Tongue (tissue), 2 donors: ENCODE measurements around the gene ARHGEF37. TPM values are rescaled to one million over a fixed set of nuclear protein-coding genes. Genes with fewer than 3 reads are reported as not detected.

ENCODE experiments used
- DNase-seq: peaks from one replicate; pipeline ENCODE4 v3.0.0-alpha.2; 2015
- total RNA-seq: library from RNA; depleted of rRNA; stranded (reverse); fragments of >200 nt; gene quantifications from one replicate; pipeline ENCODE4 v1.2.3, GENCODE V29; 2014

Gene ARHGEF37
- total RNA-seq, 1 donor from 2014 or later, result 5.5 TPM

DNA sequence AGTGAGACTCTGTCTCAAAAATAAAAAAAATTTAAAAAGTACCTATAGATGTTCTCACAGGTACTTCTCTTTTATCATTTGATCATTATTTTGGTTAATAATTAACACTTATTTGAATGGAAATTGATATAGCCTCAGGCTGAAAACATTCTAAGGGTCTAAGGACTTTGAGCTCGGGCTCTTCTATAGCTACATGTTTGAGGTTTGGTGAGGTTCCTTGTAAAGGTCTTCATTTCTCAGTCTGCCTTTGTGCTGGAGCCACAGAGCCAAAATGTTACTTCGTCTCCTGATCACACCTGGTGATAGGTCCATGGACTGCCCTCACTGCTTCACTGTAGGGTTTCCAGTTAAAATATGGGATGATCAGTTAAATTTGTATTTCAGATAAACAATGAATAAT is 22.6 kb downstream of the ARHGEF37 start:
- no peak for DNase-seq

GRCh38 chr5:149604321-149604720 is 23.0 kb downstream of the ARHGEF37 start:
- no peak for DNase-seq

GRCh38 chr5:149605354-149605997 is 24.2 kb downstream of the ARHGEF37 start:
- DNase-seq, result no peak

DNA sequence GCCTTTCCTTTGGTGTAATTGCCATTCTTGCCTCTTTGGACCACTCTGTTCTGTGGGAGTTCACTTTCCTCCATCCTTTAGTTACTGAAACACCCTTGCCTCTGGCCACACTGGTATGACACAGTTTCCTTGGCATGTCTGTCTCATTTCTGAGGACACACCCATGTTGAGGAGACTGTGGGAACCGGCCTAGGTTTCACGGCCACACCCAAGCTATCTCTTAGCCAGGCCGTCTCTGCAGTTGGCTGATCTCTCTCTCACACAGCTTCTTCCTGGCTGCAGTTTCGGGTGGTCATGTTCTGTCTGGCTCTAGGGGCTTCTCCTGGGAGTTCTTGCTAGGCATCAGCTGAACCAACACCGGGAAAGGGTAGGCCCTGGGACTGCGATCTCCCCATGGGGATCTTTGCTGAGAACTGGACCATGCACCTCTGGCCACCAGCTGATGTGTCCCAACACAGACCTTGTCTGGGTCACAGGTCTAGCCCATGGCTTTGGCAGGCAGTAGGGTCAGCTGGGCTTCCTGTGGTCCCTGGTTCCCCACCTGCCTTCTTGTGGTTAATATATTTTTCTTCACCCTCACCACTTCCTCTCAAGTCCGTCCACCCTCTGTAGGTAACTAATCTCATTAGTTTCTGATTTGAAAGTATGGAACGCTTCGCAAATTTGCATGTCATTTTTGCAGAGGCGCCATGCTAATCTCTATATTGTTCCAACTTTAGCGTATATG is 24.9 kb downstream of the ARHGEF37 start:
- DNase-seq, result peak; percentile 56

- DNase-seq, result no peak
These were observed 27.7 kb downstream of the ARHGEF37 start for GRCh38 chr5:149608936-149609545.

DNA sequence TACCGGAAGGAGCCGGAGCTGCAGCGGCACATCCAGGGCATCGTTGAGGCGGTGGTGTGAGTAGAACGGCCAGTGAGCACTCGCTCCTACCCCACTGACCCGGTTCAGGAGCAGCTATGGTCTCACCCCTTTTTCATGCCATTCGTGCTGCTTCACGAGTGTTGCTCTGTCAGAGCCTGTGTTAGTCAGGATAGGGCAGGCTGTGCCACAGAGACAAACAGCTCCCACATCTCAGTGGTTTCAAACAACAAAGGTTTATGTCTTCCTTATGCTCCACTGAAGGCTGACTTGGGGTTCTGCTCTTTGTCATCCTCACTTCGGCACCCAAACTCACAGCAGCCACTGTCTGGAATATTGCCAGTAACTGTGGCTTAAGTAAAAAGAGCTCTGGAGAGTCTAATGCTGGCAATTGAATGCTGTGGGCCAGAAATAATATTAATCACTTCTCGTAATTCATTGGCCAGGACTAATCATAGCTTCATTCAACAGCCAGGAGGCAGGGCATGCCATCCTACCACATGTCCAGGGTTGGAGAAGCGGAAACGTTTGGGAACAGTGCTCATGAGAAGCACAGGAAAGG is 28.4 kb downstream of the ARHGEF37 start:
- no peak for DNase-seq

GRCh38 chr5:149610589-149611255 is 29.4 kb downstream of the ARHGEF37 start:
- DNase-seq, result no peak

DNA sequence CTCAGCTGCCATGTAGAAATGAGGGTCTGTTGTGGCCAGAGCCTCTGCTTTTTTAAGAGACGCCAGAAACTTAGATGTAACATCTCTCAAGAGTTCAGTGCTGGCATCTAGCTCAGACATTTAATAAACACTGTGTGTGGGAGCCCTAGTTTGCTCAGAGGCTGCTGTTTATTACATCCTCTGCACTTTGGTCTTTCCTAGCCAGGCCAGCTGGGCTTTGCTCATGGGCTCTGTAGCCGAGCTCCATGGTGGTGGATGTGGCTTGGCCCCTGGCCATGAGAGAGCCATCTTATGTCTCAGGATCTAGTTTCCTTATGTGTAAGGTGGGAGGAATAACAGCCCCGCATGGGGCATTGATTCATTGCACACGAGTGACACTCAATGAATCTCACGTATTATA is 30.0 kb downstream of the ARHGEF37 start:
- no peak for DNase-seq

GRCh38 chr5:149614034-149614907 is 33.0 kb downstream of the ARHGEF37 start:
- peak; percentile 34 for DNase-seq

DNA sequence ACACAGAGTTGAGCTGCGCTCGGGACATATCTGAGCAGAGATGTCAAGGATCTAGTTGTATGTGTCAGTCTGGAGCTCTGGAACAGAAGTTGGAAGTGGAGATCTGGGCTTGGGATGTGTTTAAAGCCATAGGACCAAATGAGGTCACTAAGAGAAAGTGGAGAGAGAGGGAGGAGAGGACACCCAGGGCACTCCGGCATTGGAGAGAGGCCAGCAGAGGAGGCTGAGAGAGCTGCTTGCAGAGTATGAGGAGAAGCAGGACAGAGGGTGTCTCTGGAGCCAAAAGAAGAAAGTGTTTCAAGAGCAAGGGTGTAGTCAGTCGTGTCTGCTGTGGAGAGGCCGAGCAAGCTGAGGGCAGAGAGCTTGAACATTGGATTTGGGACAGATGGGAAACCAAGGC is 34.7 kb downstream of the ARHGEF37 start:
- DNase-seq, result no peak

DNA sequence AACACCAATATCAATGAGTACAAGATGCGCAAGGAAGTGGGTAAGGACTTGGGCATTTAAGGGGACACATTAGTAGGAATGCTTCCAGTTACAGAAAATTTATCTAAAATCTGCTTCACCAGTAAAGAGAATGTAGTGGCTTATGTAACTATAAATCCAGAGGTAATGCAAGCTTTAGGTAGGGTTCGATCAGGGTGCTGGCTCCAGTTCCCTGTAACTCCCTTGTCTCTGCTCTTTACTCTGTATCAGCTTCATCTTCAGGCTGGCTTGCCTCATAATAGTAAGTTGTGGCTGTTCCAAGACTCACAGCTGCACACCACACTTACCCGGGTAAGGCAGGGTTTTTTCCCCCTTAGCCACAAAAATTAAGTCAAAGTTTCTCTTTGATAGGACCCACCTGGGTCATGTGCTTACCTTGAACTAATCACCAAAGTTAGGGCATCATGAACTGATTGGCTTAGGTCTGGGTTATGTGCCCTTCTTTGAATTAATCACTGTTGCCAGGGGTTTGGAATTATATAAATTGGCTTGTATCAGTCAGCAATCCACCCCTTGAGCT is 35.5 kb downstream of the ARHGEF37 start:
- DNase-seq, result no peak

DNA sequence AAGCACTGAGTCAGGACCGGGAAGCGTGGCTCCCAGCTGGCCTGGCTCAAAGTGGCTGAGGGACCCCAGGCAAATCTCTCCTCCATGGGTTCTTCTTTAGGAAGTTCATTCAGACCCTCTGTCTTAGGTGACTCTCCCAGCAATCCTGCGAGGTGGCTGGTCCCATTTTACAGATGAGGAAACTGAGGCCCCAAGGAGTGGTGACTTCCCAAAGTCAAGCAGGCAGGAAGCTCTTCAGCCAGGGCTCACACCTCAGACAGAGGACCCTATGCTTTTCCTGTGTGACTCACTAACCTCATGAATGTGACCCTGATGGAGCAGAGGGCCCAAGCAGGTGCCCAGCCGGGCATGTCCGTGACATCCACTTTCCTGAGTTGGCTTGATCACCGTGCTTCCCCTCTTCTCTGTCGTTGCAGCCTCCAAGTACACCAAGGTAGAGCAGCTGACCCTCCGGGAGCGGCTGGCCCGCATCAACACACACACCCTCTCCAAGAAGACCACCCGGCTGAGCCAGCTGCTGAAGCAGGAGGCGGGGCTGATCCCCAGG is 36.5 kb downstream of the ARHGEF37 start:
- DNase-seq, result no peak

DNA sequence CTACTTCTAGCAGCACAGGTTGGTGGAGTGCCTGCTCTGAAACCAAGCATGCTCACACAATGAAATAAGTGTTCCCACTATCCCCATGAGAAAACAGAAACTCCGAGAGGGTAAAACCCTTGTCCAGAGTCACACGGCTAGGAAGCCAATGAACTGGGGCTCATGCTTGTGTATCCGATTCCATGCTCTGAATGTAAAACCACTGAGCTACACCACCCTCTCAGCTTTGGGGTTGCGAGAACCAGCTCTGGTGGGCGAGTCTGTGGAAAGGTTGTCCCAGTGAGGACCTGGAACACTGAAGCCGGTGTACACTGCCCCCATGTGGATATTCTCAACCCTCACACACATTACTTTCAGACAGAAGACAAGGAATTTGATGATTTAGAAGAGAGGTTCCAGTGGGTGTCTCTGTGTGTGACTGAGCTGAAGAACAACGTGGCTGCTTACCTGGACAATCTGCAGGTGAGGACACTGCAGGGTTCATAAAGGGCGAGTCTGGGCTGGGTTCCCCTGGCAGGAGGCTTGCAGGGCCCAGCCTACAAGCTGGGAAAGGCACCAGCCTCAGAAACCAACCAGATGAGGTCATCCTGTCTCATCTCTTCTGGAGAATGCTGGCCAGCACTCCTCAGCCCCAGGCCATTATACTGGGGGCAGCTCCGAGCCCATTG is 37.4 kb downstream of the ARHGEF37 start:
- DNase-seq, result peak; percentile 69

DNA sequence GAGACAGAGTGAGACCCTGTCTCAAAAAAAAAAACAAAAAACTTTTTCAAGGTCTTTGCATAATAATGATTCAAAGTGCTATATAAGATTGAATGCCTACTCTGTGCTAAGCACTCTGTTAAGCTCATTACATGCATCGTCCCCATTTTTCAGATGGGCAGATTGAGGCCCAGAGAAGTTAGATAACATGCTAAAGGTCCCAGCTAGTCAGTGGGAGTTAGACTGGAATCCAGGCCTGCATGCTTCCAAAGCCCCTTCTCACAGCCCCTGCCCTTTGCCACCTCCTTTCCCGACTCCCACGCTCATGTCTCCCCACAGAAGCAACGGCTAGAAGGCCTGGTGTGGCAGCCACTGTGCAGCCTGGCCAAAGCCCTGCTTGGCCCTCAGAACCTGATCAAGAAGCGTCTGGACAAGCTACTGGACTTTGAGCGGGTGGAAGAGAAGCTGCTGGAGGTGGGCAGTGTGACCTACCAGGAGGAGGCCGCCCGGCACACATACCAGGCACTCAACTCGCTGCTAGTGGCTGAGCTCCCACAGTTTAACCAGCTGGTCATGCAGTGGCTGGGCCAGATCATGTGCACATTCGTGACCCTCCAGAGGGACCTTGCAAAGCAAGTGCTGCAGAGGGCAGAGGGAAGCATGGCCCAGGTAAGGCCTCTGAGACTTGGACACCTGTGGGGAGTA is 40.3 kb downstream of the ARHGEF37 start:
- no peak for DNase-seq

GRCh38 chr5:149622466-149622865 is 41.2 kb downstream of the ARHGEF37 start:
- DNase-seq, result no peak

DNA sequence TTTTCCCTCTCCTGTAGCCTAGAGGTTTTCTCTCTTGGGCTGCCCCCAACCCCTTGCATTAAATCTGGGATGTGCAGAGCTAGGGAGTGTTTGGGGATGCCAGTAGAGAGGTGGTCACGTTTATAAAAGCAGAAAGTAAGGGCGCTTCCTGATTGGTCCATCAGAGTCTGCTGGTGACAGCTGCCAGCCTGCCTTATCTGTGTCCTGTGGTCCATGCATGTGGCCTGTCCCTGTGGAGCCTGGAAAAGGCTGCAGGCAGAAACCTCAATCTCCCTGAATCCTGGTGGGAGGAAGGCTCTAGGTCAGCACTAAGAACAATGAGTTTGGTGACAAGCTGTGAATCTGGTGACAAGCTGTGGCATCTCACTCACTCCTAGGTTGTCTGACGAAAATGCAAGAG is 42.2 kb downstream of the ARHGEF37 start:
- DNase-seq, result no peak

- no peak for DNase-seq
These were observed 45.8 kb downstream of the ARHGEF37 start for GRCh38 chr5:149627070-149627469.

DNA sequence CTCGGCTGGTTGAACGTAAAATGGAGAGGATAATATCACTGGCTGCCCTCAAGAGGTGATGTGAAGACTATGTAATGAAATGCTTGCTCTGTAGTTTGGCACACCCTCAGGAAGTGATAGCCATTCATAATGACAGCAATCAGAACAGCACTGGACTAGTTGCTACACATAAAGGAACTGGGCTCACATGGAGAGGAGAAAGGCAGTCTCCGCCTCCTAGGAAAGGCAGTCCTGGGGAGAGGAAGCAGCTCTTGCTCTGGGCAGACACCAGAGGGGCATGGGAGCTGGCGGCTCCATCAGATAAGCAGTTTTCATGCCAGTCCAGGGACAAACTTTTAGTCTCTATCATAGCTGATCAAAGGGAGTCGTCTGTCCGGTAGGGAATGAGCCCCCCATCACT is 46.9 kb downstream of the ARHGEF37 start:
- no peak for DNase-seq

- no peak for DNase-seq
These were observed 47.6 kb downstream of the ARHGEF37 start for GRCh38 chr5:149628846-149629388.

- DNase-seq, result no peak
These were observed 48.1 kb downstream of the ARHGEF37 start for GRCh38 chr5:149629421-149629820.
